Germinal center (tissue), 1 donor: ENCODE data around the gene ARRDC4.

Experiments used
- DNase-seq: peaks from one replicate; pipeline ENCODE4 v3.0.0; 2012; ENCODE audit warnings: mixed read lengths, low spot score

ARRDC4 gene

GRCh38 chr15:97998307-97999071, 38.0 kb downstream of the ARRDC4 start:
- DNase-seq, result no peak

- DNase-seq, result no peak
Measured at GRCh38 chr15:98000249-98001203, 40.0 kb downstream of the ARRDC4 start.

GRCh38 chr15:98001663-98002194, 41.2 kb downstream of the ARRDC4 start:
- no peak for DNase-seq

GRCh38 chr15:98002419-98002818, 41.9 kb downstream of the ARRDC4 start:
- DNase-seq, result no peak

GRCh38 chr15:98002866-98003265, 42.4 kb downstream of the ARRDC4 start:
- DNase-seq, result no peak

GRCh38 chr15:98003518-98003917, 43.0 kb downstream of the ARRDC4 start:
- DNase-seq, result no peak

- DNase-seq, result no peak
Measured at GRCh38 chr15:98003996-98004395, 43.5 kb downstream of the ARRDC4 start.

- DNase-seq, result no peak
Measured at GRCh38 chr15:98005659-98006058, 45.2 kb downstream of the ARRDC4 start.

- DNase-seq, result no peak
Measured at GRCh38 chr15:98009169-98009568, 48.7 kb downstream of the ARRDC4 start.

GRCh38 chr15:98009971-98010370, 49.5 kb downstream of the ARRDC4 start:
- no peak for DNase-seq

- no peak for DNase-seq
Measured at GRCh38 chr15:98012354-98012753, 51.9 kb downstream of the ARRDC4 start.

- no peak for DNase-seq
Measured at GRCh38 chr15:98013631-98014030, 53.1 kb downstream of the ARRDC4 start.

GRCh38 chr15:98017150-98017964, 56.9 kb downstream of the ARRDC4 start:
- DNase-seq, result no peak

GRCh38 chr15:98018761-98019351, 58.4 kb downstream of the ARRDC4 start:
- DNase-seq, result no peak
